GM18867 (cell line): ENCODE data around the gene PLA2G2E.

Experiments used
- ATAC-seq: cut with Tn5 transposase; IDR thresholded peaks from one replicate; pipeline ENCODE4 v1.9.1; 2021; ENCODE audit warnings: mild to moderate bottlenecking, moderate library complexity; ENCODE audit not compliant: unreplicated experiment

Gene PLA2G2E, protein sequence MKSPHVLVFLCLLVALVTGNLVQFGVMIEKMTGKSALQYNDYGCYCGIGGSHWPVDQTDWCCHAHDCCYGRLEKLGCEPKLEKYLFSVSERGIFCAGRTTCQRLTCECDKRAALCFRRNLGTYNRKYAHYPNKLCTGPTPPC

DNA sequence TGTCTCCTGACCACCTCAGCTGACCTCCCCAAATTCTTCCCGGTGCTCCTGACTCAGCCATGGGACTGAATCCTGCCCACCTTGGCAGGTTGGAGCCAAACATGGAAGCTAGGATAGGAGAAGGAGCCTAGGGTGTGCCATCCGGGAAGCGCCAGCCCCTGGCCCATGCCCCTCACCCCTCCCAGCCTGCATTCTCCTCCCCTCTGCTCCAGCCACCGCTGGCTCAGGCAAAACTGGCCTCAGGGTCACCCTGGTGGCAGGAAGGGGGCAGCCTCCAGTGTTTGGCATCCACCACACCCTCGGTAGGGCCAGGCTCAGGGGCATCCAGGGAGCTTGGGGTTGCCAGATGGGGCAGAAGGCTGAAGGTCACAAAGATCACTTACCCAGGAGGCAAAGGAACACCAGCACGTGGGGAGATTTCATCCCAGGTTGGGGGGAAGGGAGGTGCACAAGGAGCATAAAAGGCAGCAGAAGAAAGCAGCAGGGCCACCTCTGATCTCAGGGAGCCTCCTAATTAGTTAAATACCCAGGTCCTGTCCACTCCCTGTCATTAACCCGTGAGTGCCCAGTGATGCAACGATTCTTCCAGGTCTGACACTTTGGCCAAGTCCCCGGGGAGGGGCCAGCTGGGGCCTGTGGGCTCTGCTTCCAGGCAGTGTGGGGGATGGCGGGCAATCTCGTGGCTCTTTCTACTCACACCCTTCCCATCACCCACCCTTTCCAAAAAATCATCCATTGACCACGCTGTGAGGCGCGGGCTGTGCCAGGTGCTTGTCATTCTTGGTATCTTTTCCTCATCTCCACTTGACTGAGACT lies at the start of gene PLA2G2E:
Gene PLA2G2E, minus strand, starts transcription at position 481 of the 816 bp plus-strand sequence. Its CDS starts 58 bp downstream, at position 423.
- no peak for ATAC-seq

DNA sequence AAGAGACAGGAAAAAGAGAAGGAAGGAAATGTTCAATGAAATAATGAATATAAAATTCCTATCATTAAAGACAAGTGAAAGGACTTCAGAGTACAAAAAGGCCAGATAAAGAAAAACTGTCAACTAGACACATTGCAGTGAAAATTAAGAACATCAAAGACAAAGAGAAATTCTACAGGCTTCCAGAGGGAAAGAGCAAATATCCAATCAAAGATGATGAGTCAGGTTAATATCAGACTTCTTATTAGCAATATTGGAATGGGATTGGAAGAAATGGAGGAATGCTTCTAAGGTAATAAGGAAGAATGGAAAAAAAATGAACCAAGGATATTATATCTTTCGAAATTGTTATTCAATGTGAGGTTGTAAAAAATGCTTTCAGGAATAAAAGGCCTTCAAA lies 48.2 kb upstream of the PLA2G2E start:
- ATAC-seq = no peak

DNA sequence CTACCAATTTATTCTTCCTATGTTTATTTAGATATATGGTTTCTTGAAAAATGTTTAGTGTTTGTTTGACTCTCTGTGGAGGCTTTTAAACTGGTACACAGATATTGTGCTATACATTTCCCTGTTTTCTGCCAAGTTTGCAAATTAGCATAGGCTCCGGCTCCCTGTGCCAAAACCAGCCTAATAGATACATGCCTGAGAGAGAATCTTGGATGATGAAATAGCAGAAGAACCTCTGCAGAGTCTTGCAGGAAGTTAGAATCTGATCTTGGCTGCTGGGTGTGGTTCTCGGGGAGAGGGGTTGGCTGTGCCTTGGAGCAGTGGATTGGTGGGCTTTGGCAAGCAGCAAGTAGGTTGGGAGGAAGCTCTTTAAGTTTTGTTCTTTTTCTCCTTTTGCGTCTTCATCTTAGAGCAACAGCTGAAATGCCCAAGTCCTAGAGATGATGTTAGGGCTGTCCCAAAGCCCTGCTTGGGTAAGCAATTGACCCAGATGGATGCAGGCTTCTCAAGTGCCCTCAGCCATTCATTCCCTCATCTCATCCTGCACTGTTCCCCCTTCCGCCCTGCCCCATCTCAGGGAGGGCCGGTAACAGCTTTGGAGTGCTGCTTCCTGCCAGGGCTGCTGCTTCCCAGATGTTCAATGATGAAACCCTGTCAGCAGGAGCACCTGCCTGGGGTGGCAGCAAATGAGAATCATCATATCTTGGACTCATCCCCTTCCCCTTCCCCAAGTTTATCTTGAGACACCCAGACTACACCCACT lies 46.7 kb upstream of the PLA2G2E start:
- ATAC-seq = no peak

DNA sequence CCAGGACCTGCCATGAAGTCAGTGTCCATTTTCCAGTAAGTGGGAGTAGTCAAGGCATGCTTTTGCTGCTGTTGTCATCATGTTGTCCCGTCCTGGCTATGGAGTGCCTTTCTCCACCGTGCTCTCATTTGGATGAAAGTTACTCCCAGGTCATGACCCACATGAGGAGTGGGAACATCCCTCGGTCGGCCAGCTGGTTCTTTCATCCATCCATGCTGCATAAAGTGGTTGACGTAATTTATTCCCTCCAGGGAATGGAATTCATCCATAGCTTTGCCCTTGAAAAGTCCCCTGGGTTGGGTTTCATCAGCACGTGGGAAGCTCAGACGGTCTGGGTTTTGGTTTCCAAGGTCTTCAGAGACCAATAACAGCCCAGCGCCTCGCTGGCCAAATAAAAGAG lies 44.4 kb upstream of the PLA2G2E start:
- no peak for ATAC-seq

DNA sequence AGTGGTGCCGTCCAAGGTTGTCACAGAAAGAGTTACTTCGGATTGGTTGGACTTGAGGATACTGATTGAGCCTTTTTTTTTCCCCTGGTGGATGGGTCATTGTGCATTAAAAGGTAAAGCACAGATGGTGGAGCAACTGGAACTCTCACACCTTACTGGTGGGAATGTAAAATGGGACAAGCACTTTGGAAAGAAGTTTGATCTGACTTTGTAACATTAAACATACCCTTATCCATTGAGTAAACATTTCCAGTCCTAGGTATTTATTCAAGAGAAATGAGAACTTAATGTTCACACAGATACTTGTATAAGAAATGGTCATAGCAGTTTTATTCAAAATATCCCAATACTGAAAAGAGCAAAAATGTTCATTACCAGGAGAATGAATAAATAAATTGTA lies 41.1 kb upstream of the PLA2G2E start:
- ATAC-seq = no peak

DNA sequence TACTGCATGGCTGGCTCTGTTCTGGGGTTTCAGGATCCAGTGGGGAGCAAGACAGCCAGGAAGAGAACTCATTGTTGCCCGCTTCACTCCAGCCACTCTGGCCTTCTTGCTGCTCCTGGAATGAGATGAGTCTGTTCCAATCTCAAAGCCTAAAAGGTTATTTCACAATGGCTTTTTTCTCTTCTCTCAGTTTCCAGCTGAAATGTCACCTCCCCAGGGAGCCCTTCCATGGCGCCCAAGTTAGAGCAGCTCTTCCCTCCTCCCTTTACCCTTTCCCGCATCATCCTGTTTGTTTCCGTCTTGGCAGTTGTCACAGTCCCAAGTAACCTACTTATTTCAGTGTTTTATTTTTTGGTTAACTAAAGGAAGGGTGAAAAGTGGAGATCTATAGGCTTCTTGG lies 40.2 kb upstream of the PLA2G2E start:
- no peak for ATAC-seq

DNA sequence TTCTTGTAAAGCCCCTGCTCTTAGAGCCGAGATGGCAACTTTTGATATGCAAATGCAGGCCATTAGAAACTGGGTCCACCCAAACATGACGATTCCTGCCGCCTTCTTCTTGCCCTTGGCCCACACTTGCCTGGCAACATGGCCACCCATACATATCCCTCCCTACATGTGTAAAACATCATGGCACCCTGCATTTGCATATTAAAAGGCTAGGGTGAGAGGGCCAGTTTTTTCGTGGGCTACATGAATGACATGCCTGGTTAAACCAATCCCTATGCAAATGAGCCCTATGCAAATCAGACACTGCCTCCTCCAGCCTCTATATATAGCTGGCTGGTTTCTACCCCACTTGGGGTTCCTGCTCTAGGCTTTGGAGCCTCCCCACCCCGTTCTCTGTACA lies 37.2 kb upstream of the PLA2G2E start:
- no peak for ATAC-seq

DNA sequence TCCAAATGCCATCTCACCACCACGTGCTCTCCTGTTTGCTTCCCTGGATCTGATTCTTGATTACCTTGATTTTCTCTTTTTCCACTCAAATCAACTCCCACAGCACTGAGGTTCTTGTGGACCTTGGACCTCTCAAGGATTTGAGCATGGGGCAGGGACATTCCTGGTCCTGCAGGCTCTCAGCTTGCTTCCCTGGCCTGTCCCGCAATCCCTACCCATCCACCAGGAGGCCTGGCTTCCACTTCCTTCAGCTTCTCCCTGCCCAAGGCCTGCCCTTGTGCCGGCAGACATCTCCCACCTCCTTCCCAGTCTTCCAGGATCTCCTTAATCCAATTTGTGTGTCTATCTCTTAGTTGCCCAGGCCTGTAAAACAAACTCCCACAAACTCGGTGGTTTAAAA lies 34.4 kb upstream of the PLA2G2E start:
- ATAC-seq = no peak

DNA sequence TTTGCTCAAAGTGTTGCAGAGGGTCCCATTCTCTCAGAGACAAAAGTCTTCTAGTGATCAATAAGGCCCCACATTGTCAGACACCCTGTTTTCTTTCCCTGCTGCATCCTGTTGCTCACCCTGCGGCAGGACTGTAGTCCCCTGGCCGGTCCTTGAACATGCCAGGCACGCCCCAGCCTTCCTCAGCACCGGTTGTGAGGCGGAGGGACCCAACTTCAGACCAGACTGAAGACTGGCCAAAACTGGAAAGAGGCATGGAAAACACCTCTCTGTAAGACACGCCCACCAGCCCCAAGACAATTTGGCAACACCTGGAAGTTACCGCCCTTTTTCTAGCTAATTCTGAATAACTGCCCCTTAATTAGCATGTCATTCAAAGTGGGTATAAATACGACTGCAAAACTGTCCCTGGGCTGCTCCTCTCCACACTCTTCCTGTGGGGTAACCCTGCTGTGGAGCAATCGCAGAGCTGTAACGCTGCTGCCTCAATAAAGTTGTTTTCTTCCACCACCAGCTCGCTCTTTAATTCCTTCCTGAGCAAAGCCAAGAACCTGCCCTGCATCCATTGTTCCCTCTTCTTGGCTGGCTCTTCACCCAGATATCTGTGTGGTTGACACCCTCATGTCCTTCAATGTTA lies 32.2 kb upstream of the PLA2G2E start:
- no peak for ATAC-seq

DNA sequence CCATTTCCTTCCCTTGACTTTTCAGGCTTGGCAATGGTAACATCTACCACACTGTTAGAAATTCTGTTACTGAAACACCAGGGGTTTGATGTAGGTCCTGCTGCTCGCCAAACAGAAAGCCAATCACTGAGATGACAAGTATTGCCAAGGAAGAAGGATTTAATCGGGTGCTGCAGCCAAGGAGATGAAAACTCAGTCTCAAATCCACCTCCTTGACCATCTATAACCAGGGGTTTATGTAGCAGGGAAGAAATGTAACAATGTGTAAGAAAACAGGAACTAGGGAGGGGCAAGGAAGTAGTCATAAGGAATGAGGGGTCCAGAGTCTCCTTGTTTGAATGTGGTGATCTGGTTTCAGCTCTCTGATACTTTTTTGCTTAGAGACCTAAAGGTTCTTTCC lies 30.6 kb upstream of the PLA2G2E start:
- ATAC-seq = no peak

DNA sequence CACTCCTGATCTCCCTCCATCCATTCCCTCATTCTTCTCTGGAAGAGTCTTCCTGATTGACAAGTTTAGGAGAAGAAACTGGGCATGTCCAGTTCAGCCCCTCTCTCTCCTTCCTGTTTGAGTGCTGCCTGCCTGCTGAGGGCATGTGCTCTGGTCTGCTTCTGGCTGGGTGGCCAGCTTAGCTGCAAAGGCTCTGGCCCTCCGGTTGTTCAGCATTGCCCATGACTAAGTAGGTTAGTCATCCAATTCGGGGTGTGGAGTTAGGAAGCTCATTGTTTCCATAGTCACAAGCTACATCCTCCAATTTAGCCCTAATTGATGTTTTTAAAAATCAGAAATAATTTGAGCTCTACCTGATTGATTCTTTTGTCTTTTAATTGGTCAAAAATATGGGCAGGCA lies 25.6 kb upstream of the PLA2G2E start:
- no peak for ATAC-seq

DNA sequence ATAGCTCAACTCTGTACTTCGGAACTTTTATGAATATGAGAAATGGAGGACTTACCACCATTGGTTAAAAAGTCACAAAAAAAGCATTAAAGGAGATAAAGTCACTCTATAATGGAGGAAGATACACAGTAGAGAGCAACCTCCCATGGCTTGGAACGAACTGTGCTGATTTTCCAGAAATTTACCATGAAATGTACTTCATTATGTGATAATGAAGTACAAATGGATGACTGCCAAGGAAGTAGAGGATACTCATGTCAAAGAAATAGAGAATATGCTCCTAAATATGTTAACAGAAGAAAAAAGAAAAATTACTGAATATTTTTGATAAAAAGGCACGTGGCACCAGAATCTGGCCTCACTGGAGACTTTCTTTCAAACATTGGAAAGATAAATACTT lies 23.6 kb upstream of the PLA2G2E start:
- no peak for ATAC-seq

DNA sequence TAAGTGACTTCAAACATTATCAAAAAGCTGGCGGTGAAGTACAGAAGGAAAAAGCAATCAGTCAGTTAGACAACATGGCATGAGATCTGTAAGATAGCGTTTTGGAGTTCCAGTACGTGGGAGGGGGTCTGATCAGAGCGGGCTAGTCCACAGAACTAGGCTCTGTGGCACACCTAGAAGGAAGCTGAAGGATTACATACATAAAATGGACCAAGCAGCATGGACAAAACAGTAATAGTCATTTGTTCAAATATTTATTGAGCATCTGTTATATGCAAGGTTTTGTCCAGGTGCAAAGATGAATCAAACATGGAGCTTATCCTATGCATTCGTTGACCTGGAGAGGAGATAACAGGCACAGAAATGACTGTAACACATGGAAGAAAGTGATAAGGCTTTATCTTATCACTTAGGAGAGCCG lies 22.9 kb upstream of the PLA2G2E start:
- no peak for ATAC-seq

DNA sequence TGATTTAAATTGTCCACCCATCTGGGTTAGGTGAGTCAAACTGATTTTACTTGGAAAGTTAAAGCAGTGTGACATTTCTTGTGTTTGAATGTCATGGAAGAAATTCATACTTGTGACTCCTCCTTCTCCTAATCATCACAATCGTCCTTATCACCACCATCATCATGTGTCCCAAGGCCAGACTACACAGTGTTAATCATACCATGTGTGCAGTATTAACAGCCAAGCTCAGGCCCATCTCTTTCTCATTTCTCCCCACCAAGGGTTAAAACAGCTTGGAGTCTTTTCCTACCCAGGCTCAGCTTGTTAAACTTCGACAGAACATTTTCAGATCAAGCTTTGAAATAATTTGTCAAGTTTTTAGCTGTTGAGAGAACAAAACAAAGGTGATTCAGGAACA lies 22.5 kb upstream of the PLA2G2E start:
- no peak for ATAC-seq

DNA sequence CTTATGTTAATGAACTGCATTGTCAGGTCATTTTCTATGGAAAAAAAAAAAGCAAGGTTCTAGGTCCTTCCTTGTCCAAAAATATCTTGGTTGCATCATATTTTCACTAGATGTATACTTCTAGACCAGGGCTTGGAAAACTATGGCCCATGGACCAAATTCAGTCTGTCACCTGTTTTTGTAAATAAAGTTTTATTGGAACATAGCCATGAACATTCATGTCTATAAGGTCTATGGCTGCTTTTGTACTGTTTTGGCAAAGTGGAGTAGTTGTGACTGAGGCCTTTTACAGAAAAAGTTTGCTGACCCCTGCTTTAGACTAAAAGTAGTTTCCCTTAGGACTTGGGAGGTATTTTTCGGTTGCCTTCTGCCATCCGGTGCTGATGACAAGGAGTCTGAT lies 19.2 kb upstream of the PLA2G2E start:
- no peak for ATAC-seq

DNA sequence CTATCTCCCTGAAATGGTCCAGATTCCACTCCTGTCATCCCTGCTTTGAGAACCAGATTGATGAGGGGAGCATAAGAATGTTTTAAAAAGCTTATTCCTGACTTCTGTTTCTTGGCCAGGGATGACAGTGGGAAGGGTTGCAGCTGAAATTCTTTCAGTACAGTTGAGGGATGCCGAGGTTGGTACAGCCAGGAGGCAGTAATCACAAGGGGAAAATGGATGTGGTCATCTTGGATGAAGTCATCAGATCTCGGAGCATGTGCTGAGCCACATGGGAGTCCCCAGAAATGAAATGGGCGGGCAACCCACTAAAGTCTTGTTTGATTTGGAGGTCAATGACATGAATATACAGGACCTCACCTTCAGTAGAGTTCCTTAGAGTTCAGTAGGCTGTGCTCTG lies 18.7 kb upstream of the PLA2G2E start:
- ATAC-seq = no peak

DNA sequence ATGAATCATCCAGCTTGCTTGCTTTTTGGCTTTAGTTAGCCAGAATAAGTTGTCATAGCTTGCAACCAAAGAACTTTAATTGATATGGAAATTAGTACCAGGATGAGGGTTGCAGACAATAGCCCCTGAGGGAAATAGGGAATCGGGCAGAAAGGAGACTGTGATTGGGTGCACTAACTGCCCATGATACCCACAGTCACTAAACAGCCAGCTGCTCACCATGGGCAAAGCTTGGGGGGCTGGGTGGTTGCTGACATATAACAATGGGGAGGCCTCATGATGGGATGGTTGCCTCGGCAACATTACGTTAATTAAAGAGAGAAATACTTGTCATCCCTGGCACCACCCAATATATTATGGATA lies 17.8 kb upstream of the PLA2G2E start:
- no peak for ATAC-seq

DNA sequence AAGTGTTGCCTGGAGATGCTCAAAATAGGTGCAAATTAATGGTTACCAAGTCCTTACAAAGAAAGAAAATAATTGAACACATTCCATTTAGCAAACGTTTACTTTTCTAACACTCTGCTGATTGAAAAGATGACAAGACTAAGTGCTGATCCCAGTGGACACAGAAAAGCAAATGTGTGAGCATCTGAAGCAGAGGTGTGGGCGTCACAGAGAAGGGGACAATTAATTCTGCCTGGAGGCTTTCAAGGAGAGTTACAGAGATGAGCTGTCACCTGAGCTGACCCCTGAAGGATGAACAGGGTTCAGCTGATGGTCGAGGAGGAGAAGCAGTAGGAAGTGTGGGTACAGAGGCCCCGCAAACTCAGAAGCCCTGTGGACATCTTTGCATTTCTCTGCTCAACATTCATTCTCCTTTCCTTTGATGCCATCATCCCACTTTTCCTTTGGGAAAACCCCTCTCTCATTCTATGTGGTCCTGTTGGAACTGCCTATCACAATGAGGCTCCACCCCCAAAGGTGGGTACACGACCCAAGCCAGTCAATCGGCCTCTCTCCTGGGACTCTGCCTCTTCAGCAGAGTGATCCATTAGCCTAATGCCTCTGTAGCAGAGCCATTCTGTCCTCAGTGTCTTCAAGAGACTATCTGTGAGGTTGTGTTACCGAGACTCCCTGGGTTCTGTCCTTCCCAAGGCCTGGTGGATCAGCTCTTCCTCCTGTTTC lies 17.2 kb upstream of the PLA2G2E start:
- ATAC-seq = no peak

DNA sequence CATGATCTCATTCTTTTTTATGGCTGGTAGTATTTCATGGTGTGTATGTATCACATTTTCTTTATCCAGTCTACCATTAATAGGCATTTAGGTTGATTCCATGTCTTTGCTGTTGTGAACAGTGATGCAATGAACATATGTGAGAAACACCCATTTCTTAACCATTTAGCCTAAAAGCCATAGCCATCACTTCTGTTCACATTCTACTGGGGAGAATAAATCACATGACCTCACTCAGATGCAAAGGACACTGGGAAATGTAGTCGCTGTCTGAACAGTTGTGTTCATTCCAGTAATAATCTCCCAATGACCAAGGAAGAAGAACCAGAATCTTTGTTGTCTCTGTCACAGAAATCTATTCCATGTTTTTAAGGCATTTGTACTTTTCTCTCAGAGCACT lies 15.1 kb upstream of the PLA2G2E start:
- no peak for ATAC-seq

DNA sequence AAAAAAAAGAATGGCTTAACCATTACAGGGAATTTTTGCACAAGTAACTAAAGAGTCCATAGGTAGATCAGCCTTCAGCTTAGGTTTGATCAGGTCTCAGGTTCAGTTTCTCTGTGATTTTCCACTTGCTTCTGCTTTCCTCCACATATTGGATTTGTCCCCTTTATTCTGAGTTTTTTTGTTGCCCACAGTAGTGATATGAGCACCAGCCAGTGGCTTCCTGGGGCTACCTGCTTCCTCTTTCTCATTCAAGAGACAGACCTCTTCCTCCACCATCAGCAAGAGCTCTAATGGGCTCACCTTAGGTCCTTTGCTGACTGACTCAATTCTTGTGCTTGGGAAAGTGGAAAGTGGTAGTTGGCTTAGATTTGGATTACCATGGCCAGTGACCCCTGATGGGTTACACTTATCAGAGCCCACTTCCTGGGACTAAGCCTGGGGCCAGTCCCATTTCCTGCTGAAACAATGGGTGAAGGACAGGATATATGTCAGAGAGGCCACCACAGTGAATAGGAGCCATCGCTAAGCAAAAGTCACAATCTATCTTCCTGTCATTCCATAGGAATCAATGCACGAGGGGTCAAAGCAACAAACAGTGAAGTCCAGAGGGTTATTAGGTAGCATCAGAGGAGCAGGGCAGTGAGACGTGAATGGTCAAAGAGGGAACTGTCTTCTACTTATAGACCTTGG lies 12.8 kb upstream of the PLA2G2E start:
- no peak for ATAC-seq
